NT2/D1 (cell line): Measurements from ENCODE around the gene FNDC7.

ENCODE experiments used
- DNase-seq: peaks from one replicate; pipeline ENCODE4 v3.0.0-alpha.2; 2011; ENCODE audit warnings: low read depth, low spot score
- H3K27me3 ChIP-seq: 2 replicates; pipeline ENCODE4 v1.6.0; 2011; ENCODE audit warnings: mild to moderate bottlenecking; ENCODE audit not compliant: insufficient read length, insufficient read depth
- H3K36me3 ChIP-seq: 2 replicates; pipeline ENCODE4 v1.6.1; 2011; ENCODE audit warnings: mild to moderate bottlenecking, low read length, mixed read lengths; ENCODE audit not compliant: insufficient read depth, insufficient read length
- H3K4me1 ChIP-seq: 2 replicates; pipeline ENCODE4 v1.5.1; 2011; ENCODE audit not compliant: insufficient read depth, insufficient read length
- H3K4me3 ChIP-seq: 2 replicates; pipeline ENCODE4 v1.5.1; 2011; ENCODE audit warnings: low read depth; ENCODE audit not compliant: insufficient read length
- H3K9ac ChIP-seq: 2 replicates; pipeline ENCODE4 v1.6.0; 2011; ENCODE audit warnings: low read depth; ENCODE audit not compliant: insufficient read length
- H3K9me3 ChIP-seq: 2 replicates; pipeline ENCODE4 v1.5.1; 2011; ENCODE audit warnings: mild to moderate bottlenecking, low read length; ENCODE audit not compliant: insufficient read depth
- SUZ12 ChIP-seq: IDR thresholded peaks from 2 replicates; pipeline ENCODE4 v1.6.1; 2011; ENCODE audit not compliant: insufficient read length, insufficient read depth; ENCODE audit errors: extremely low read depth
- YY1 ChIP-seq: IDR thresholded peaks from 2 replicates; pipeline ENCODE4 v1.6.1; 2011; ENCODE audit not compliant: insufficient read length, insufficient read depth
- ZNF274 ChIP-seq: IDR thresholded peaks from 2 replicates; pipeline ENCODE4 v1.6.1; 2011; ENCODE audit warnings: mild to moderate bottlenecking, low read depth, low read length

Gene FNDC7

GRCh38 chr1:108703939-108704338, 8.8 kb upstream of the FNDC7 start:
- Histone ChIP-seq H3K4me3 (no peak overlapping the region), H3K27me3 (no peaks in the 10 kb centered on the region), H3K36me3 (peaks cover 30% of the 10 kb centered on the region), H3K9me3 (no peaks in the 10 kb centered on the region), H3K4me1 (no peaks in the 10 kb centered on the region), H3K9ac (no peak overlapping the region)
- TF ChIP-seq SUZ12 (no peak), ZNF274 (no peak), YY1 (no peak)
- DNase-seq, result no peak

DNA sequence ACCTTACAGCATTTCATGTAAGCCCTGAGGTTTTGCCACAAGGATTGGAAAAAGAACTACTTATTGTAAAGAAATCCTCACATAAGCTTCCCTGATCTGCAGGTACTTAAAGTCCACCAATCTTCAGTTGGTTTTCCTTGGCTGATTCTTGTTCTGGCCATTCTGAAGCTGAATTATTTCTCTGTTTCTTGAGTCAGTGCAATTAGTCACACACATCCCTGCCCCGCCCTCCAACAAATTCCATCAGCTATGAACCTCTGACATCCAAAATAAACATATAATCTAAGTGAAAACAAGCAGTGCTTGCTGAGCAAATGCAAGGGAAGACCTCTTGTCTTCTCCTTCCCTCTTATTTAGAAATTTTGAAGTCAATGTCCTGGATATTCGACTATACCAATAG, 8.2 kb upstream of the FNDC7 start:
- Histone ChIP-seq H3K36me3 (peaks cover 24% of the 10 kb centered on the region), H3K9me3 (no peaks in the 10 kb centered on the region), H3K27me3 (no peaks in the 10 kb centered on the region), H3K9ac (no peak overlapping the region), H3K4me1 (no peaks in the 10 kb centered on the region), H3K4me3 (no peak overlapping the region)
- TF ChIP-seq YY1 (no peak), SUZ12 (no peak), ZNF274 (no peak)
- DNase-seq, result no peak

DNA sequence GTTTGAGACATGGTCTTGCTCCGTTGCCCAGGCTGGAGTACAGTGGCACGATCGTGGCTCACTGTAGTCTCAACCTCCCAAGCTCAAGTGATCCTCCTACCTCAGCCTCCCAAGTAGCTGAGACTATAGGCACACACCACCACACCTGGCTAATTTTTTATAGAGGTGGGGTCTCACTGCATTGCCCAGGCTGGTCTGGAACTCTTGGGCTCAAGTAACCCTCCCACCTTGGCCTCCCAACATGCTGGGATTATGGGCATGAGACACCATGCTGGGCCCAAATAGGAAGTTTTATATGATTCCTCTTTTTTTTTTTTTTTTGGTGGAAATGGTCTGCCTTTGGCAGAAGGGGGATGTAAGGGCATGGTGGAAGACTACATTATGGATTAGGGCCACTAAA, 6.1 kb upstream of the FNDC7 start:
- TF ChIP-seq SUZ12 (no peak), ZNF274 (no peak)
- Histone ChIP-seq H3K9ac (no peak overlapping the region), H3K36me3 (peaks cover 5% of the 10 kb centered on the region), H3K27me3 (no peaks in the 10 kb centered on the region), H3K9me3 (no peaks in the 10 kb centered on the region), H3K4me3 (no peak overlapping the region), H3K4me1 (no peaks in the 10 kb centered on the region)
- no peak for DNase-seq

- Histone ChIP-seq H3K27me3 (no peaks in the 10 kb centered on the region), H3K9ac (no peak overlapping the region), H3K4me3 (no peak overlapping the region), H3K4me1 (no peaks in the 10 kb centered on the region), H3K36me3 (no peaks in the 10 kb centered on the region), H3K9me3 (no peaks in the 10 kb centered on the region)
- DNase-seq, result no peak
- TF ChIP-seq SUZ12, result no peak
- no peak for TF ChIP-seq YY1
- no peak for TF ChIP-seq ZNF274
Observed at GRCh38 chr1:108708691-108709660, 3.7 kb upstream of the FNDC7 start.

DNA sequence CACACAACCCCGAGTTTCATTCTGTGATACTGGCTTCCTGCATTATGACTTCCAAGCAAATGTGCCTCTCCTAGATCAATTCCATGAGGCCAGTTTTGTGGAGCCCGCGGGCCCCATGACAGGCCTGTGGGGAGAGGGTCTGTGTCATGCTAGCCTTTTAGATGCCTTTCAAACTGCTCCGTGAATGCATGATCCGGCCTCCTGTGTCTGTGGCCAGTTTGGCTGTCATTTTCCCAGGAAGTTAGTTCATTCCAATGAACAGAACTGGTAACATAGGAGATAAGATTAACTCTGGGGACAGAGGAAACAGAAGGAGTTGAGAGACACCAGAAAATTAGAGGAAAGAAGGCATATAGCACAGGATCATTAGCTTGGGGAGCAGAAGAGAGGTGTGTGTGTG, 3.2 kb downstream of the FNDC7 start:
- Histone ChIP-seq H3K27me3 (no peaks in the 10 kb centered on the region), H3K36me3 (no peaks in the 10 kb centered on the region), H3K9me3 (no peaks in the 10 kb centered on the region), H3K4me1 (peaks cover 4% of the 10 kb centered on the region), H3K9ac (no peak overlapping the region), H3K4me3 (no peak overlapping the region)
- no peak for DNase-seq
- TF ChIP-seq YY1 (no peak), ZNF274 (no peak), SUZ12 (no peak)

GRCh38 chr1:108716437-108717230, 3.9 kb downstream of the FNDC7 start:
- H3K27me3 ChIP-seq, result no peaks in the 10 kb centered on the region
- H3K4me1 ChIP-seq, result peaks cover 4% of the 10 kb centered on the region
- no peak overlapping the region for H3K4me3 ChIP-seq
- no peak for DNase-seq
- H3K9me3 ChIP-seq, result no peaks in the 10 kb centered on the region
- H3K9ac ChIP-seq, result no peak overlapping the region
- H3K36me3 ChIP-seq, result no peaks in the 10 kb centered on the region
- TF ChIP-seq YY1, result no peak
- no peak for TF ChIP-seq SUZ12
- TF ChIP-seq ZNF274, result no peak

GRCh38 chr1:108717774-108718316, 5.1 kb downstream of the FNDC7 start:
- Histone ChIP-seq H3K36me3 (no peaks in the 10 kb centered on the region), H3K27me3 (no peaks in the 10 kb centered on the region), H3K4me3 (no peak overlapping the region), H3K4me1 (peaks cover 4% of the 10 kb centered on the region), H3K9me3 (no peaks in the 10 kb centered on the region), H3K9ac (no peak overlapping the region)
- no peak for DNase-seq
- TF ChIP-seq SUZ12, result no peak
- TF ChIP-seq ZNF274, result no peak
